ENCODE measurements around the gene CISD3.

CISD3 gene

DNA sequence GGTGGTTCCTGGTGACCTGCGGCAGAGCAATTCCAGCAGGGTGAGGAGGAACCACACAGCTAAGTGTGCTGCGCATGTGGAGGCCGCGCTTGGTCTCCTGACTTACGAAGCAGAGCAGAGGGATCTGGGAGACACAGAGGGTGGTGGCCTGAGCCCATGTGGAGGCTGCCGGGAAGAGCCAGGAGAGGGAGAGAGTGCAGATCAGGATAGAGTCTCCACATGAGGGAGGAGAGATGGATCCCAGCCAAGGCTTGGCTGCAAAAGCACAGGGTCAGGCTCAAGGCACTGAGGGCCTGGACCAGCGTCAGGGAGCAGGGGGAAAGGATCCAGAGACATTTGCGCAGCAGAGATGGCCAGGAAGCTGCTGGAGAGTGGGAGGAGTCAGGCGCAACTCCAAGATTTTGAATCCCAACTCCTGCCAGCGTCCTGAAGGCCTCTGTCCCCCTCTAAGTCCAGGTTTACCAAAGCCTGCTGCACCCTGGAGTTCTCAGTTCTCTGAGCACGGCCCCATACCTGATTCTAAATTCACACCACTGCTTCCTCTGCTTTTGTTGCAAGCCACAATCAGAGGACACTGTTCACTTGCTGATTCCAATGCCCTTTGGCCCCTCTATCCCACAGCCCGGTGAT lies 36.3 kb upstream of the CISD3 start:
- Histone ChIP-seq H3K4me3 (ENCODE audit: low read depth, low read length, poor library complexity, severe bottlenecking) (no peak overlapping the region), H3K9me2 (ENCODE audit: low read depth, low read length) (no peaks in the 10 kb centered on the region), H3K9me3 (ENCODE audit: low read length) (no peaks in the 10 kb centered on the region), H3K27me3 (ENCODE audit: insufficient read depth, low read length) (no peaks in the 10 kb centered on the region), H4K20me1 (ENCODE audit: insufficient read depth, low read length) (0 out of 2 replicates have a peak, but pooled peaks cover 2% of the 10 kb centered on the region), H3K36me3 (ENCODE audit: insufficient read depth, low read length) (no peaks in the 10 kb centered on the region), H3K4me1 (ENCODE audit: insufficient read depth, low read length, severe bottlenecking) (no peaks in the 10 kb centered on the region), H2AFZ (ENCODE audit: low read length) (no peak overlapping the region), H3K79me2 (ENCODE audit: insufficient read depth, low read length) (no peaks in the 10 kb centered on the region), H3K4me2 (ENCODE audit: low read length) (no peak overlapping the region), H3K9ac (ENCODE audit: low read length) (no peak overlapping the region), H3K27ac (ENCODE audit: low read depth, low read length, poor library complexity, severe bottlenecking) (no peak overlapping the region), H3F3A (ENCODE audit: insufficient read depth, low read length) (no peaks in the 10 kb centered on the region)
- TF ChIP-seq EZH2 (IDR thresholded peaks at IDR 0.05; ENCODE audit: borderline replicate concordance, low read length) (no peak), CTCF (IDR thresholded peaks at IDR 0.05; ENCODE audit: low read length) (no peak)

DNA sequence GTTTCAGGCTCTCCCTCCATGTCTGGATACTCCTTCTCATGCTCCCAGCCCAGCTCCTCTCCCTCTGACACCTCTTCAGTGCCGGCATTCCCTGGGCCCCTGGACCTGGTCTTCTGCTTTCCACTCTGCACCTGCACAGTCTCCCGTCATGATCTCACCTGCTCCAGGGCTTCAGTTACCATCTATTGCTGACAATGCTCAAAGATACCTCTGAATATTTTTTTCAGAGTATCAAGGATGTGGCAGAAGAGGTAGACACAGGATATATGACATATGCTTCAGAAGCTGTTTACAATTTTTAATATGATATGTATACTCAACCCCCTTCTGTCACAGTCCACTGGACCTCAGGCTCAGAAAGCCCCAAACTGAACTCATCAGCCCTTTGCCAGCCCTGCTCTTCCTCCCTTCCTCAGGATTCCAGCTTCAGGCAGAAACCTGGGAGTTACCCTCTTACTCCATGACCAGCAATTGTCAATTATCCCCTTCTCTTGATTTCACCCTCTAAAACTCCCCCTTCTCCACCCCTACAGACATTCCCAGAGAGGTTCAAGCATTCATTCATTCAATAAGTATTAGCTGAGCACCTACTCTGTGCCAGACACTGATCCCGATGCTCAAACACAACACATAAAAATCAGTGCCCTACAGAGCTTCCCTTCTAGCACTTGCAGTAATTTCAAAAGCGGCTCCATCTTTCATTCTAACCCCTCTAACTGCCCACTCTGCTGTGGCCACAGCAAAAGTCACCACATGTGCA lies 32.9 kb upstream of the CISD3 start:
- Histone ChIP-seq H3K36me3 (ENCODE audit: insufficient read depth, low read length) (no peaks in the 10 kb centered on the region; the same call in 1 of the 2 replicates), H3K27me3 (ENCODE audit: insufficient read depth, low read length) (peaks cover 4% of the 10 kb centered on the region; the same call in 1 of the 2 replicates), H3K9me2 (ENCODE audit: low read depth, low read length) (no peaks in the 10 kb centered on the region), H4K20me1 (ENCODE audit: insufficient read depth, low read length) (no peaks in the 10 kb centered on the region), H3K9me3 (ENCODE audit: low read length) (no peaks in the 10 kb centered on the region), H3K4me2 (ENCODE audit: low read length) (no peak overlapping the region), H3K9ac (ENCODE audit: low read length) (no peak overlapping the region), H3K4me3 (ENCODE audit: low read depth, low read length, poor library complexity, severe bottlenecking) (no peak overlapping the region), H3F3A (ENCODE audit: insufficient read depth, low read length) (peaks cover 7% of the 10 kb centered on the region; the same call in 1 of the 2 replicates), H3K79me2 (ENCODE audit: insufficient read depth, low read length) (no peaks in the 10 kb centered on the region), H3K27ac (ENCODE audit: low read depth, low read length, poor library complexity, severe bottlenecking) (no peak overlapping the region), H2AFZ (ENCODE audit: low read length) (no peak overlapping the region), H3K4me1 (ENCODE audit: insufficient read depth, low read length, severe bottlenecking) (peaks cover 10% of the 10 kb centered on the region)
- TF ChIP-seq CTCF (IDR thresholded peaks at IDR 0.05; ENCODE audit: low read length) (no peak), EZH2 (IDR thresholded peaks at IDR 0.05; ENCODE audit: borderline replicate concordance, low read length) (no peak)

- no peak overlapping the region for H3K27ac ChIP-seq (ENCODE audit: low read depth, low read length, poor library complexity, severe bottlenecking)
- H3K9ac ChIP-seq (ENCODE audit: low read length): no peak overlapping the region
- H4K20me1 ChIP-seq (ENCODE audit: insufficient read depth, low read length): no peaks in the 10 kb centered on the region
- no peaks in the 10 kb centered on the region for H3K9me3 ChIP-seq (ENCODE audit: low read length)
- no peak overlapping the region for H2AFZ ChIP-seq (ENCODE audit: low read length)
- no peaks in the 10 kb centered on the region; the same call in 1 of the 2 replicates for H3K36me3 ChIP-seq (ENCODE audit: insufficient read depth, low read length)
- H3K9me2 ChIP-seq (ENCODE audit: low read depth, low read length): no peaks in the 10 kb centered on the region
- H3K4me3 ChIP-seq (ENCODE audit: low read depth, low read length, poor library complexity, severe bottlenecking): no peak overlapping the region
- no peak for TF ChIP-seq CTCF (IDR thresholded peaks at IDR 0.05; ENCODE audit: low read length)
- no peak for TF ChIP-seq EZH2 (IDR thresholded peaks at IDR 0.05; ENCODE audit: borderline replicate concordance, low read length)
- peaks cover 7% of the 10 kb centered on the region; the same call in 1 of the 2 replicates for H3F3A ChIP-seq (ENCODE audit: insufficient read depth, low read length)
- H3K27me3 ChIP-seq (ENCODE audit: insufficient read depth, low read length): peaks cover 4% of the 10 kb centered on the region; the same call in 1 of the 2 replicates
- no peaks in the 10 kb centered on the region for H3K79me2 ChIP-seq (ENCODE audit: insufficient read depth, low read length)
- peaks cover 19% of the 10 kb centered on the region for H3K4me1 ChIP-seq (ENCODE audit: insufficient read depth, low read length, severe bottlenecking)
- H3K4me2 ChIP-seq (ENCODE audit: low read length): no peak overlapping the region
These were observed 31.4 kb upstream of the CISD3 start for GRCh38 chr17:38698760-38699159.

All from OCI-LY1 (cell line).